Measurements from ENCODE around the gene PPP1R13B.

DNA sequence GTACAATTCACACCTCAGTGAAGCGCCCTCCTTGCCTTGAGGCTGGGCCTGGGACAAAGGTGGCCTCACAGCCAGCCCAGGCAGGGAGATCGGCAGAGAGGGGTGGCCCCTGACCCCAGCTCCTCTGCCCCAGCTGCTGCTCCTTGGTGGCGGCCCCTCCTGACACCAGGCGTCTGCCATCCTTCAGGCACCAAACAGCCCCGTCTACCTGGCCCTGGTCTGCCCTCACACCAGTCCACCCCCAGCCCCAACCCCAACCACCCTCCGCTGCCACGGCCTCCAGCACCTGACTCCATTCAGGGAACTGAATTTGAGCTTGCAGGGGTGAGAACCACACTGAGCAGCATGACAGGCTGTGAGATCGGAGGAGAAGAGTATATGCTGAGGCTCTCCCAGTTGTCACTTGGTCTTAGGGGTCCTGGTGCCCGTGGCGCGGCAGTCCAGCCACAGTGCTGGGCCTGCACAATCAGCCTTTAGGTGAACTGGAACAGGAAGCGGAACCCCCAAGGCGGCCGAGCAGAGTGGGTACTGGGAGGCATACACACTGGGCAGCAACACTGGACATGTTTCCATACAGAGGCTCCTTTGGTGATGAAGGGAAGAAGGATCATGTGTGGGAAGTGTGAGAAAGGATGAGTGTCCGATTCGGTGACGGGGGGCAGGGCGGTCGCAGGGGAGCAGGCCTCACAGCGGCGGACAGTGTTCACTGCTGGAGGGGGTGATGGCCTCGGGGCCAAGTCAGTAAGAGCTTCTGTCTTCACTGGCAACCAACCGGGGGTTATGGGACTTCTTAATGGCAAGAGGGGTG lies 113.1 kb downstream of the PPP1R13B start:
- TF ChIP-seq, protein P1, sequence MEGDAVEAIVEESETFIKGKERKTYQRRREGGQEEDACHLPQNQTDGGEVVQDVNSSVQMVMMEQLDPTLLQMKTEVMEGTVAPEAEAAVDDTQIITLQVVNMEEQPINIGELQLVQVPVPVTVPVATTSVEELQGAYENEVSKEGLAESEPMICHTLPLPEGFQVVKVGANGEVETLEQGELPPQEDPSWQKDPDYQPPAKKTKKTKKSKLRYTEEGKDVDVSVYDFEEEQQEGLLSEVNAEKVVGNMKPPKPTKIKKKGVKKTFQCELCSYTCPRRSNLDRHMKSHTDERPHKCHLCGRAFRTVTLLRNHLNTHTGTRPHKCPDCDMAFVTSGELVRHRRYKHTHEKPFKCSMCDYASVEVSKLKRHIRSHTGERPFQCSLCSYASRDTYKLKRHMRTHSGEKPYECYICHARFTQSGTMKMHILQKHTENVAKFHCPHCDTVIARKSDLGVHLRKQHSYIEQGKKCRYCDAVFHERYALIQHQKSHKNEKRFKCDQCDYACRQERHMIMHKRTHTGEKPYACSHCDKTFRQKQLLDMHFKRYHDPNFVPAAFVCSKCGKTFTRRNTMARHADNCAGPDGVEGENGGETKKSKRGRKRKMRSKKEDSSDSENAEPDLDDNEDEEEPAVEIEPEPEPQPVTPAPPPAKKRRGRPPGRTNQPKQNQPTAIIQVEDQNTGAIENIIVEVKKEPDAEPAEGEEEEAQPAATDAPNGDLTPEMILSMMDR (IDR thresholded peaks at IDR 0.05): no peak
- TF ChIP-seq POLR2A (IDR thresholded peaks at IDR 0.05): no peak
- no peak for TF ChIP-seq POLR2AphosphoS5 (IDR thresholded peaks at IDR 0.05)
- TF ChIP-seq EP300 (IDR thresholded peaks at IDR 0.05): no peak
